GM06990 (cell line): Measurements from ENCODE around the gene RPL3.

Experiments
- DNase-seq: peaks from one replicate; pipeline ENCODE4 v3.0.0-alpha.2; 2011; ENCODE audit not compliant: insufficient read length; ENCODE audit errors: extremely low read depth
- H3K27me3 ChIP-seq: replicated peaks from 2 replicates; pipeline ENCODE4 v1.6.0; 2011; ENCODE audit warnings: low read length; ENCODE audit not compliant: control insufficient read depth, insufficient read depth
- H3K36me3 ChIP-seq: 2 replicates; pipeline ENCODE4 v1.5.1; 2011; ENCODE audit warnings: low read length; ENCODE audit not compliant: control insufficient read depth, insufficient read depth
- H3K4me3 ChIP-seq: replicated peaks from 2 replicates; pipeline ENCODE4 v1.5.1; 2011; ENCODE audit warnings: low read depth, mild to moderate bottlenecking, control low read depth, low read length
- CTCF ChIP-seq: IDR thresholded peaks from 2 replicates; pipeline ENCODE4 v1.5.1; 2011; ENCODE audit warnings: low read length, control low read depth, mild to moderate bottlenecking, inconsistent platforms; ENCODE audit not compliant: insufficient read depth, poor library complexity, severe bottlenecking

RPL3 gene

GRCh38 chr22:39301108-39301507, 18.3 kb downstream of the RPL3 start:
- H3K4me3 ChIP-seq = no peak overlapping the region
- DNase-seq = no peak

GRCh38 chr22:39300186-39300830, 19.1 kb downstream of the RPL3 start:
- Histone ChIP-seq H3K27me3 (no peaks in the 10 kb centered on the region), H3K36me3 (no peaks in the 10 kb centered on the region), H3K4me3 (no peak overlapping the region; the same call in 1 of the 2 replicates)
- no peak for TF ChIP-seq CTCF
- DNase-seq = no peak

More at GRCh38 chr22:39301108-39301507, 18.3 kb downstream of the RPL3 start:
- no peak for TF ChIP-seq CTCF
- Histone ChIP-seq H3K27me3 (no peaks in the 10 kb centered on the region), H3K36me3 (no peaks in the 10 kb centered on the region)

GRCh38 chr22:39299829-39300178, 19.6 kb downstream of the RPL3 start:
- no peak for TF ChIP-seq CTCF
- Histone ChIP-seq H3K27me3 (no peaks in the 10 kb centered on the region), H3K36me3 (no peaks in the 10 kb centered on the region), H3K4me3 (peak overlapping the region; percentile 1)
- DNase-seq = no peak

GRCh38 chr22:39298241-39298987, 21.0 kb downstream of the RPL3 start:
- H3K36me3 ChIP-seq = no peaks in the 10 kb centered on the region
- TF ChIP-seq CTCF = no peak
- H3K4me3 ChIP-seq = no peak overlapping the region
- no peaks in the 10 kb centered on the region for H3K27me3 ChIP-seq
- DNase-seq = no peak

- TF ChIP-seq CTCF = no peak
- no peak for DNase-seq
- no peaks in the 10 kb centered on the region for H3K36me3 ChIP-seq
- H3K27me3 ChIP-seq = no peaks in the 10 kb centered on the region
- no peak overlapping the region for H3K4me3 ChIP-seq
These were observed 21.8 kb downstream of the RPL3 start for GRCh38 chr22:39297490-39298240.
